Thymus (tissue), 14 donors: ENCODE results near the gene SLC24A3. TPM values are rescaled to one million over a fixed set of nuclear protein-coding genes. Genes with fewer than 3 reads are reported as not detected.

Source experiments
- DNase-seq, 9 donors: peaks; one replicate each; pipeline ENCODE4 v3.0.0-alpha.2; 2013; ENCODE audit warnings: low spot score in 9 of 9, low read depth in 6 of 9, missing footprints in 1 of 9
- H3K27ac ChIP-seq, 2 donors: one replicate each; pipeline ENCODE4 v1.5.1; 2013; ENCODE audit warnings: control low read depth in 1 of 2, low read depth in 1 of 2, low read length in 1 of 2, mild to moderate bottlenecking in 1 of 2, moderate library complexity in 1 of 2
- H3K27me3 ChIP-seq, 2 donors: one replicate each; pipeline ENCODE4 v1.5.1; 2013; ENCODE audit warnings: low read length in 1 of 2; ENCODE audit not compliant: control insufficient read depth in 2 of 2, insufficient read depth in 1 of 2
- H3K36me3 ChIP-seq, 2 donors: one replicate each; pipeline ENCODE4 v1.5.1; 2013; ENCODE audit warnings: low read length in 1 of 2, mild to moderate bottlenecking in 1 of 2, moderate library complexity in 1 of 2; ENCODE audit not compliant: control insufficient read depth in 2 of 2, insufficient read depth in 2 of 2
- H3K4me1 ChIP-seq, 2 donors: one replicate each; pipeline ENCODE4 v1.5.1; 2013; ENCODE audit warnings: low read length in 2 of 2; ENCODE audit not compliant: control insufficient read depth in 2 of 2, insufficient read depth in 2 of 2
- H3K4me3 ChIP-seq, 2 donors: one replicate each; pipeline ENCODE4 v1.5.1; 2013; ENCODE audit warnings: low read length in 2 of 2, control low read depth in 1 of 2, mild to moderate bottlenecking in 1 of 2
- H3K9me3 ChIP-seq, 2 donors: one replicate each; pipeline ENCODE4 v1.5.1; 2013; ENCODE audit warnings: low read length in 1 of 2, mild to moderate bottlenecking in 1 of 2; ENCODE audit not compliant: control insufficient read depth in 2 of 2, insufficient read depth in 1 of 2
- WGBS: extraction: QIAGEN DNeasy Blood & Tissue Kit; methylation state at CpG from one replicate; pipeline ENCODE4 v1.1.7; 2013; 5-methylcytosine and 5-hydroxymethylcytosine counted together
- long read RNA-seq, 10 donors: transcript quantifications; one replicate each; lab custom pipeline, GENCODE V29; 2026
- polyA plus RNA-seq: library from polyadenylated mRNA; stranded (reverse); fragments of 200-250 nt; gene quantifications from one replicate; pipeline ENCODE4 v1.2.3, GENCODE V29; 2013
- total RNA-seq: library from RNA; stranded (reverse); fragments of 120-200 nt; gene quantifications from one replicate; pipeline ENCODE4 v1.2.4, GENCODE V29; 2013
- donor health status: healthy.

The SLC24A3 gene
- total RNA-seq, result 0.99 TPM
- polyA plus RNA-seq, result 2.1 TPM
- long read RNA-seq, donor 1, result 0 reads
- long read RNA-seq, donor 2, result 0 reads
- long read RNA-seq, donor 3, result 0 reads
- long read RNA-seq, donor 4, result 0 reads
- long read RNA-seq, donor 5, result 0 reads
- long read RNA-seq, donor 6, result 0 reads
- long read RNA-seq, donor 7, result 0 reads
- long read RNA-seq, donor 8, result 0 reads
- long read RNA-seq, donor 9, result 0 reads
- long read RNA-seq, donor 10, result 0 reads

- H3K27ac ChIP-seq, result peak within 1 kb of the TSS in 1 of 2 donors; percentile 5
- peaks cover 42 to 44% of the 10 kb centered on the region in 2 donors for H3K27me3 ChIP-seq
- H3K36me3 ChIP-seq, result no peaks in the 10 kb centered on the region
- under 1% methylated on average over 60 of the region's 61 CpGs for WGBS
- H3K4me1 ChIP-seq, result peaks cover 0 to 8% of the 10 kb centered on the region in 2 donors
- H3K9me3 ChIP-seq, result no peaks in the 10 kb centered on the region
- peak within 1 kb of the TSS; percentile 22 to 27 for H3K4me3 ChIP-seq
- no peak for DNase-seq
These were observed at the start of gene SLC24A3 for GRCh38 chr20:19212469-19212815. TSS of gene SLC24A3 (plus strand) at chr20:19212642.

- Histone ChIP-seq H3K4me3 (no peak overlapping the region), H3K9me3 (peaks cover 0 to 3% of the 10 kb centered on the region in 2 donors), H3K27me3 (no peaks in the 10 kb centered on the region), H3K4me1 (no peaks in the 10 kb centered on the region), H3K27ac (no peak overlapping the region), H3K36me3 (no peaks in the 10 kb centered on the region)
- DNase-seq, result no peak
These were observed 42.3 kb upstream of the SLC24A3 start for GRCh38 chr20:19170148-19170547.

- no peak overlapping the region for H3K27ac ChIP-seq
- H3K27me3 ChIP-seq, result no peaks in the 10 kb centered on the region
- no peaks in the 10 kb centered on the region for H3K4me1 ChIP-seq
- no peaks in the 10 kb centered on the region for H3K9me3 ChIP-seq
- H3K36me3 ChIP-seq, result no peaks in the 10 kb centered on the region
- H3K4me3 ChIP-seq, result no peak overlapping the region
- WGBS, result 93% methylated on average over 1 of the region's 1 CpG
- no peak for DNase-seq
These were observed 39.8 kb upstream of the SLC24A3 start for GRCh38 chr20:19172637-19173036.

- Histone ChIP-seq H3K9me3 (no peaks in the 10 kb centered on the region), H3K4me1 (no peaks in the 10 kb centered on the region), H3K36me3 (no peaks in the 10 kb centered on the region), H3K4me3 (no peak overlapping the region), H3K27ac (no peak overlapping the region), H3K27me3 (no peaks in the 10 kb centered on the region)
- WGBS, result 98% methylated on average over 1 of the region's 1 CpG
- DNase-seq, result no peak
These were observed 35.9 kb upstream of the SLC24A3 start for GRCh38 chr20:19176470-19177052.

- Histone ChIP-seq H3K27me3 (no peaks in the 10 kb centered on the region), H3K4me3 (no peak overlapping the region), H3K36me3 (no peaks in the 10 kb centered on the region), H3K4me1 (no peaks in the 10 kb centered on the region), H3K9me3 (no peaks in the 10 kb centered on the region), H3K27ac (no peak overlapping the region)
- WGBS, result 90% methylated on average over 2 of the region's 2 CpGs
- no peak for DNase-seq
These were observed 30.9 kb upstream of the SLC24A3 start for GRCh38 chr20:19181552-19181951.

- Histone ChIP-seq H3K4me3 (no peak overlapping the region), H3K4me1 (no peaks in the 10 kb centered on the region), H3K9me3 (no peaks in the 10 kb centered on the region), H3K27me3 (no peaks in the 10 kb centered on the region), H3K36me3 (no peaks in the 10 kb centered on the region), H3K27ac (no peak overlapping the region)
- DNase-seq, result no peak
These were observed 27.4 kb upstream of the SLC24A3 start for GRCh38 chr20:19185083-19185482.

GRCh38 chr20:19193349-19193748, 19.1 kb upstream of the SLC24A3 start:
- Histone ChIP-seq H3K9me3 (no peaks in the 10 kb centered on the region), H3K36me3 (no peaks in the 10 kb centered on the region), H3K27me3 (no peaks in the 10 kb centered on the region), H3K4me3 (no peak overlapping the region), H3K4me1 (no peaks in the 10 kb centered on the region), H3K27ac (no peak overlapping the region)
- no peak for DNase-seq
- WGBS, result 86% methylated on average over 5 of the region's 5 CpGs

- Histone ChIP-seq H3K27ac (no peak overlapping the region), H3K4me3 (no peak overlapping the region), H3K9me3 (no peaks in the 10 kb centered on the region), H3K36me3 (no peaks in the 10 kb centered on the region), H3K27me3 (peaks cover 6% of the 10 kb centered on the region in 2 donors), H3K4me1 (no peaks in the 10 kb centered on the region)
- 21% methylated on average over 8 of the region's 8 CpGs for WGBS
- peak in 7 of 9 donors; percentile 24 to 67 (median 38) for DNase-seq
These were observed 6.5 kb upstream of the SLC24A3 start for GRCh38 chr20:19205981-19206396.

- Histone ChIP-seq H3K27me3 (peaks cover 21 to 22% of the 10 kb centered on the region in 2 donors), H3K4me3 (no peak overlapping the region), H3K4me1 (peaks cover 0 to 4% of the 10 kb centered on the region in 2 donors), H3K9me3 (no peaks in the 10 kb centered on the region), H3K36me3 (no peaks in the 10 kb centered on the region), H3K27ac (no peak overlapping the region)
- WGBS, result 92% methylated on average over 1 of the region's 1 CpG
- DNase-seq, result no peak
These were observed 4.9 kb upstream of the SLC24A3 start for GRCh38 chr20:19207541-19207940.
